ENCODE data around the gene MIPOL1.
A peak's percentile ranks its signal among the peaks of the same experiment; 100 is the strongest.

DNA sequence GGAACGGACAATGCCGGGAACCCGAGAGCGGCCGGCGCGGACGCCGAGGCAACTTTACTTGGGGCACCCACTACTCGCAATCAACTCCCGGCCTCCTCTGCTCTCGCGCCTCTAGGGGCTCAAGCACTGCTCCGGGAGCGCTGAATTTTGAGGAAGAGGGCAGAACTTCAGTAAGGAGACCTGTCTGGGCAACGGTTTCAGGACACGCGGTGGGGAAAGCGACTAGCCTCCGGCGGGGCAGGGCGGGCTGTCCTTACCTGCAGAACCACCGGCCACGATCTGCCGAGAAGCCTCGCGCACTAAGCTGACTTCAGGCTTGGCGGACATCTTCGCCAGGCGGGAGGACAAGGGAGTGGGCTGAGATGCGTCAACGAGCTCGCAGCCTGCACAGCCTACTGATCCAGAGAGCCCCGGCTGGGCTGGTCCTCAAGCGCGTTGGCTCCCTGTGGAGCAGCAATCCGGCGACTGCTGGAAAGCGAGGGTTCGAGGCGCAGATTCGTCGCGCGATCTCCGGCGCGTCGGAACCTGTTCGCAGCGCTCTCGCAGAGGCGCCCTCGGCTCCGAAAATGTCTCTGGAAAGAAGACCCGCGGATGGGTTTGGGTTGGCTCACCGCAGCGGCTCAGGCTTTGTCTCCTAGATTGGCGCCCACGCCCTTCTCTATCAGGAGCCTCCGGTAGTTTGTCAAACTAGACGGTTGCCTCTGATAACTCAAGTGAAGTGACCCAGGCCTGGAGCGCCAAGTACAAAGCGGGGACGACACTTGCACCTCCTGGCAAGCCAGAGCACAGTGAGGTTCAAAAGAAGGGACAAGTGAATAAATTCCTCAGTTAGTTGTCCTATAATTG lies 25.5 kb upstream of the MIPOL1 start, which contains the start of gene SLC25A21:
- TF ChIP-seq REST (IDR thresholded peaks at IDR 0.05) (peak; percentile 71), SP1 (IDR thresholded peaks at IDR 0.05) (no peak), RAD21 (IDR thresholded peaks at IDR 0.05) (peak in 1 of 2 donors; percentile 5), GABPA (IDR thresholded peaks at IDR 0.05 in 1 of 2, conservative IDR thresholded peaks at IDR 0.05 in 1 of 2) (no peak), TAF1 (conservative IDR thresholded peaks at IDR 0.05) (peak; percentile 68)
- TF ChIP-seq, protein P1, sequence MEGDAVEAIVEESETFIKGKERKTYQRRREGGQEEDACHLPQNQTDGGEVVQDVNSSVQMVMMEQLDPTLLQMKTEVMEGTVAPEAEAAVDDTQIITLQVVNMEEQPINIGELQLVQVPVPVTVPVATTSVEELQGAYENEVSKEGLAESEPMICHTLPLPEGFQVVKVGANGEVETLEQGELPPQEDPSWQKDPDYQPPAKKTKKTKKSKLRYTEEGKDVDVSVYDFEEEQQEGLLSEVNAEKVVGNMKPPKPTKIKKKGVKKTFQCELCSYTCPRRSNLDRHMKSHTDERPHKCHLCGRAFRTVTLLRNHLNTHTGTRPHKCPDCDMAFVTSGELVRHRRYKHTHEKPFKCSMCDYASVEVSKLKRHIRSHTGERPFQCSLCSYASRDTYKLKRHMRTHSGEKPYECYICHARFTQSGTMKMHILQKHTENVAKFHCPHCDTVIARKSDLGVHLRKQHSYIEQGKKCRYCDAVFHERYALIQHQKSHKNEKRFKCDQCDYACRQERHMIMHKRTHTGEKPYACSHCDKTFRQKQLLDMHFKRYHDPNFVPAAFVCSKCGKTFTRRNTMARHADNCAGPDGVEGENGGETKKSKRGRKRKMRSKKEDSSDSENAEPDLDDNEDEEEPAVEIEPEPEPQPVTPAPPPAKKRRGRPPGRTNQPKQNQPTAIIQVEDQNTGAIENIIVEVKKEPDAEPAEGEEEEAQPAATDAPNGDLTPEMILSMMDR (IDR thresholded peaks at IDR 0.05; ENCODE audit: low read depth, low read length, missing input control): no peak
- TF ChIP-seq, protein P2, sequence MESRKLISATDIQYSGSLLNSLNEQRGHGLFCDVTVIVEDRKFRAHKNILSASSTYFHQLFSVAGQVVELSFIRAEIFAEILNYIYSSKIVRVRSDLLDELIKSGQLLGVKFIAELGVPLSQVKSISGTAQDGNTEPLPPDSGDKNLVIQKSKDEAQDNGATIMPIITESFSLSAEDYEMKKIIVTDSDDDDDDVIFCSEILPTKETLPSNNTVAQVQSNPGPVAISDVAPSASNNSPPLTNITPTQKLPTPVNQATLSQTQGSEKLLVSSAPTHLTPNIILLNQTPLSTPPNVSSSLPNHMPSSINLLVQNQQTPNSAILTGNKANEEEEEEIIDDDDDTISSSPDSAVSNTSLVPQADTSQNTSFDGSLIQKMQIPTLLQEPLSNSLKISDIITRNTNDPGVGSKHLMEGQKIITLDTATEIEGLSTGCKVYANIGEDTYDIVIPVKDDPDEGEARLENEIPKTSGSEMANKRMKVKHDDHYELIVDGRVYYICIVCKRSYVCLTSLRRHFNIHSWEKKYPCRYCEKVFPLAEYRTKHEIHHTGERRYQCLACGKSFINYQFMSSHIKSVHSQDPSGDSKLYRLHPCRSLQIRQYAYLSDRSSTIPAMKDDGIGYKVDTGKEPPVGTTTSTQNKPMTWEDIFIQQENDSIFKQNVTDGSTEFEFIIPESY (IDR thresholded peaks at IDR 0.05): peak; percentile 84
- TF ChIP-seq, protein P3, sequence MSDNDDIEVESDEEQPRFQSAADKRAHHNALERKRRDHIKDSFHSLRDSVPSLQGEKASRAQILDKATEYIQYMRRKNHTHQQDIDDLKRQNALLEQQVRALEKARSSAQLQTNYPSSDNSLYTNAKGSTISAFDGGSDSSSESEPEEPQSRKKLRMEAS (IDR thresholded peaks at IDR 0.05): peak; percentile 28
